PFSK-1 (cell line): ENCODE data around the gene CCDC51.
A peak's percentile ranks its signal among the peaks of the same experiment; 100 is the strongest.

Experiments
- FOXP2 ChIP-seq: optimal IDR thresholded peaks from 2 replicates; pipeline ENCODE3; 2011; ENCODE audit warnings: borderline replicate concordance, control low read depth, inconsistent platforms; ENCODE audit not compliant: insufficient read depth; ENCODE audit errors: extremely low read length, extremely low read depth
- POLR2AphosphoS5 ChIP-seq: IDR thresholded peaks from 2 replicates; pipeline ENCODE4 v1.6.1; 2012; ENCODE audit warnings: low read depth, mild to moderate bottlenecking, control low read depth, low read length, moderate library complexity
- REST ChIP-seq, 2 experiments: IDR thresholded peaks; 2 replicates each; pipeline versions ENCODE4 v1.6.1 to v1.8.0; 2011 to 2012; ENCODE audit warnings: low read depth in 2 of 2, low read length in 2 of 2, control low read depth in 1 of 2, inconsistent platforms in 1 of 2, mild to moderate bottlenecking in 1 of 2, moderate library complexity in 1 of 2; ENCODE audit not compliant: insufficient read depth in 1 of 2
- SIN3A ChIP-seq: IDR thresholded peaks from 2 replicates; pipeline ENCODE4 v1.6.1; 2012; ENCODE audit warnings: mild to moderate bottlenecking, low read length, moderate library complexity, borderline replicate concordance; ENCODE audit not compliant: insufficient read depth
- TAF1 ChIP-seq: IDR thresholded peaks from 2 replicates; pipeline ENCODE4 v1.6.1; 2012; ENCODE audit warnings: low read length, control low read depth, borderline replicate concordance; ENCODE audit not compliant: insufficient read depth

Gene CCDC51

GRCh38 chr3:48476426-48477053, 36.6 kb upstream of the CCDC51 start:
- no peak for TF ChIP-seq TAF1
- TF ChIP-seq SIN3A, result no peak
- no peak for TF ChIP-seq POLR2AphosphoS5

GRCh38 chr3:48475188-48475587, 35.3 kb upstream of the CCDC51 start:
- TF ChIP-seq REST (IDR thresholded peaks at IDR 0.05; ENCODE audit: insufficient read depth in 1 of 2, low read depth in 2 of 2, low read length in 2 of 2), result no peak
- no peak for TF ChIP-seq FOXP2
- TF ChIP-seq SIN3A, result no peak
- TF ChIP-seq POLR2AphosphoS5, result no peak
- TF ChIP-seq TAF1, result no peak

GRCh38 chr3:48474619-48475018, 34.7 kb upstream of the CCDC51 start:
- TF ChIP-seq FOXP2 (no peak), REST (IDR thresholded peaks at IDR 0.05; ENCODE audit: insufficient read depth in 1 of 2, low read depth in 2 of 2, low read length in 2 of 2) (no peak), SIN3A (no peak), TAF1 (no peak), POLR2AphosphoS5 (no peak)

GRCh38 chr3:48473617-48473952, 33.7 kb upstream of the CCDC51 start:
- TF ChIP-seq TAF1, result no peak
- TF ChIP-seq SIN3A, result no peak
- TF ChIP-seq FOXP2, result no peak
- no peak for TF ChIP-seq REST (IDR thresholded peaks at IDR 0.05; ENCODE audit: insufficient read depth in 1 of 2, low read depth in 2 of 2, low read length in 2 of 2)
- no peak for TF ChIP-seq POLR2AphosphoS5

- TF ChIP-seq POLR2AphosphoS5, result peak; percentile 71
- TF ChIP-seq TAF1, result no peak
- TF ChIP-seq REST (IDR thresholded peaks at IDR 0.05; ENCODE audit: insufficient read depth in 1 of 2, low read depth in 2 of 2, low read length in 2 of 2), result no peak
- no peak for TF ChIP-seq FOXP2
These were observed 33.2 kb upstream of the CCDC51 start for GRCh38 chr3:48472923-48473616.
